ENCODE data around the gene CLIP4.

DNA sequence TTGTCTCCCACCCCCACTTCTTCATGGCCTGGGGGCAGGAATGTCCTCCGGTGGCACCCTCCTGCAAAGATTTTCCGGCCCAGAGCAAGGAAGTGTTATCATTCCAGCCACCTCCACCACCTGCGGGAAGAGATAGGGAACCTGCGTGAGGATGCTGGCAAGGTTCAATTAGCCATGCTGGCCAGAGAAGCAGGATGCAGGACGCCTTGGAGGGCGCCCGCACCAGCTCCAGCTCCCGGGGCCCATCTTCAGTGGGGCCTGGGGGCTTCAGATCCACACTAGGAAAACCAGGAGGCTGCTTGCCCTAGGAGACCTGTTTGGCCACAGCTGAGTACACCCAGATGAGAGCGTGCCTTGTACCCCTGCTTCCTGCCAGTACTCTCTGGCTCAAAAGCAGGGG is 113.7 kb downstream of the CLIP4 start:
- TF ChIP-seq, protein P1, sequence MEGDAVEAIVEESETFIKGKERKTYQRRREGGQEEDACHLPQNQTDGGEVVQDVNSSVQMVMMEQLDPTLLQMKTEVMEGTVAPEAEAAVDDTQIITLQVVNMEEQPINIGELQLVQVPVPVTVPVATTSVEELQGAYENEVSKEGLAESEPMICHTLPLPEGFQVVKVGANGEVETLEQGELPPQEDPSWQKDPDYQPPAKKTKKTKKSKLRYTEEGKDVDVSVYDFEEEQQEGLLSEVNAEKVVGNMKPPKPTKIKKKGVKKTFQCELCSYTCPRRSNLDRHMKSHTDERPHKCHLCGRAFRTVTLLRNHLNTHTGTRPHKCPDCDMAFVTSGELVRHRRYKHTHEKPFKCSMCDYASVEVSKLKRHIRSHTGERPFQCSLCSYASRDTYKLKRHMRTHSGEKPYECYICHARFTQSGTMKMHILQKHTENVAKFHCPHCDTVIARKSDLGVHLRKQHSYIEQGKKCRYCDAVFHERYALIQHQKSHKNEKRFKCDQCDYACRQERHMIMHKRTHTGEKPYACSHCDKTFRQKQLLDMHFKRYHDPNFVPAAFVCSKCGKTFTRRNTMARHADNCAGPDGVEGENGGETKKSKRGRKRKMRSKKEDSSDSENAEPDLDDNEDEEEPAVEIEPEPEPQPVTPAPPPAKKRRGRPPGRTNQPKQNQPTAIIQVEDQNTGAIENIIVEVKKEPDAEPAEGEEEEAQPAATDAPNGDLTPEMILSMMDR (IDR thresholded peaks at IDR 0.05), result no peak
- TF ChIP-seq POLR2A (IDR thresholded peaks at IDR 0.05), result no peak
- no peak for TF ChIP-seq POLR2AphosphoS5 (IDR thresholded peaks at IDR 0.05)
- TF ChIP-seq EP300 (IDR thresholded peaks at IDR 0.05; ENCODE audit: low read depth), result no peak

Measured in transverse colon (tissue), 4 donors.